Right lobe of liver (tissue), 4 donors: ENCODE data around the gene IQGAP3.

Experiments
- POLR2A ChIP-seq: fragments of 450-650 bp; IDR thresholded peaks from one replicate; pipeline ENCODE4 v1.6.1; 2017; ENCODE audit warnings: antibody characterized with exemption, mild to moderate bottlenecking
- TF ChIP-seq, protein P1 (sequence below), 4 donors: fragments of 200-600 bp in 3 of 4; fragments of 450-650 bp in 1 of 4; IDR thresholded peaks; one replicate each; pipeline versions ENCODE4 v1.5.1 to v1.8.0; 2016 to 2022; ENCODE audit warnings: antibody characterized with exemption in 4 of 4, mild to moderate bottlenecking in 2 of 4
- donor health status: DM: no; HTN: no; CAD: no.
- donor health status: DM: no; HTN: no; CAD: no.
- donor health status: DM: no; HTN: yes; CAD: no.

DNA sequence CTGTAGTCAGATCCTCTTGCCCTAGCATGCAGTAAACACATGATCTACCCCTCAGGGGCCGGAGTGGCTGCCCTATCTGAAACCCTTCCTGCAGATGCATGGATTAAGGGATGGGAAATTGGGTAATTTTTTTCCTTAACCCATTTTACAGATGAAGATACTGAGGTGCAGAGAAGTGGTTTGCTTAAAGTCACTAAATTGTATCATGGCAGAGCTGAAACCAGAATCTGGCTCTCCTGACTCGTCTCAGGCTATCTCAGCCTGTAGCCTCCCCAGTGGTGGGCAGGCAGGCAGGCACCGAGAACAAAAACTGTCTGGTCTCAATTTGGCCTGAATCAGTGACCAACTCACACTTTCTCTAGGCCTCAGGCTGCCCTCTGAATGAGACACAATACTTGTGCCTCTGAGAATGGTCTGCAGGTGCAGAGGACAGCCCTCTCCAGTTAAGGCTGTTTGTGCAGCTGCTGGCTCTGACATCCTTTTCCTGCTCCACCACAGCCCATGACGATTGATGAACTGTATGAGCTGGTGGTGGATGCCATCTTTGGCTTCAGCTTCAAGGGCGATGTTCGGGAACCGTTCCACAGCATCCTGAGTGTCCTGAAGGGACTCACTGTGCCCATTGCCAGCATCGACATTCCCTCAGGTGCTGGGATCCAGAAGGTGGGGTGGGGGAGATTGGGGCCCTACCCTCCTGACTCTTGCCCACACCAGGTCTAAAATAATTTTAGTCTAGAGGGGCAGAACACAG is 20.7 kb upstream of the IQGAP3 start:
- TF ChIP-seq, protein P1, sequence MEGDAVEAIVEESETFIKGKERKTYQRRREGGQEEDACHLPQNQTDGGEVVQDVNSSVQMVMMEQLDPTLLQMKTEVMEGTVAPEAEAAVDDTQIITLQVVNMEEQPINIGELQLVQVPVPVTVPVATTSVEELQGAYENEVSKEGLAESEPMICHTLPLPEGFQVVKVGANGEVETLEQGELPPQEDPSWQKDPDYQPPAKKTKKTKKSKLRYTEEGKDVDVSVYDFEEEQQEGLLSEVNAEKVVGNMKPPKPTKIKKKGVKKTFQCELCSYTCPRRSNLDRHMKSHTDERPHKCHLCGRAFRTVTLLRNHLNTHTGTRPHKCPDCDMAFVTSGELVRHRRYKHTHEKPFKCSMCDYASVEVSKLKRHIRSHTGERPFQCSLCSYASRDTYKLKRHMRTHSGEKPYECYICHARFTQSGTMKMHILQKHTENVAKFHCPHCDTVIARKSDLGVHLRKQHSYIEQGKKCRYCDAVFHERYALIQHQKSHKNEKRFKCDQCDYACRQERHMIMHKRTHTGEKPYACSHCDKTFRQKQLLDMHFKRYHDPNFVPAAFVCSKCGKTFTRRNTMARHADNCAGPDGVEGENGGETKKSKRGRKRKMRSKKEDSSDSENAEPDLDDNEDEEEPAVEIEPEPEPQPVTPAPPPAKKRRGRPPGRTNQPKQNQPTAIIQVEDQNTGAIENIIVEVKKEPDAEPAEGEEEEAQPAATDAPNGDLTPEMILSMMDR (IDR thresholded peaks at IDR 0.05), result no peak
- TF ChIP-seq POLR2A, result no peak
